WERI-Rb-1 (cell line): ENCODE data around the gene RNF121.

Source experiments
- DNase-seq: peaks from one replicate; pipeline ENCODE4 v3.0.0-alpha.2; 2020
- H3K27ac ChIP-seq: fragments of 250-450 bp; sonication (Bioruptor Pico); 2 replicates; pipeline ENCODE4 v1.5.1; 2020; ENCODE audit warnings: mild to moderate bottlenecking, moderate library complexity
- H3K27me3 ChIP-seq: fragments of 250-450 bp; sonication (Bioruptor Pico); 2 replicates; pipeline ENCODE4 v1.5.1; 2021; ENCODE audit warnings: mild to moderate bottlenecking, low read depth, moderate library complexity; ENCODE audit not compliant: insufficient read depth, severe bottlenecking
- H3K36me3 ChIP-seq: fragments of 250-450 bp; sonication (Bioruptor Pico); 2 replicates; pipeline ENCODE4 v1.5.1; 2020; ENCODE audit warnings: mild to moderate bottlenecking, moderate library complexity
- H3K4me3 ChIP-seq: 2 replicates; pipeline ENCODE4 v1.5.1; 2011; ENCODE audit warnings: low read depth, mild to moderate bottlenecking, control low read depth, low read length
- H3K9me3 ChIP-seq: fragments of 250-450 bp; sonication (Bioruptor Pico); 2 replicates; pipeline ENCODE4 v1.5.1; 2021; ENCODE audit warnings: mild to moderate bottlenecking, moderate library complexity; ENCODE audit not compliant: severe bottlenecking
- CTCF ChIP-seq: IDR thresholded peaks from 2 replicates; pipeline ENCODE4 v1.5.1; 2011; ENCODE audit warnings: low read depth, mild to moderate bottlenecking, control low read depth, inconsistent platforms, low read length

The RNF121 gene

GRCh38 chr11:72024069-72024754 is 95.4 kb downstream of the RNF121 start:
- Histone ChIP-seq H3K4me3 (no peak overlapping the region), H3K9me3 (no peaks in the 10 kb centered on the region), H3K27me3 (no peaks in the 10 kb centered on the region), H3K36me3 (peaks cover 88% of the 10 kb centered on the region), H3K27ac (no peak overlapping the region)
- no peak for DNase-seq
- TF ChIP-seq CTCF, result no peak

GRCh38 chr11:72026090-72026489 is 97.2 kb downstream of the RNF121 start:
- no peaks in the 10 kb centered on the region for H3K9me3 ChIP-seq
- TF ChIP-seq CTCF, result no peak
- no peak overlapping the region for H3K27ac ChIP-seq
- no peak for DNase-seq
- no peaks in the 10 kb centered on the region for H3K27me3 ChIP-seq
- peaks cover 81% of the 10 kb centered on the region for H3K36me3 ChIP-seq
- H3K4me3 ChIP-seq, result no peak overlapping the region

GRCh38 chr11:72030472-72031045 is 101.7 kb downstream of the RNF121 start:
- no peak for DNase-seq
- H3K36me3 ChIP-seq, result peaks cover 78% of the 10 kb centered on the region
- no peak for TF ChIP-seq CTCF
- no peak overlapping the region for H3K27ac ChIP-seq
- H3K4me3 ChIP-seq, result no peak overlapping the region
- no peaks in the 10 kb centered on the region for H3K9me3 ChIP-seq
- no peaks in the 10 kb centered on the region for H3K27me3 ChIP-seq

- no peak for DNase-seq
- no peak overlapping the region for H3K27ac ChIP-seq
- no peak for TF ChIP-seq CTCF
- H3K9me3 ChIP-seq, result no peaks in the 10 kb centered on the region
- H3K36me3 ChIP-seq, result peaks cover 49% of the 10 kb centered on the region
- no peak overlapping the region for H3K4me3 ChIP-seq
- no peaks in the 10 kb centered on the region for H3K27me3 ChIP-seq
Measured at GRCh38 chr11:72036687-72037086, 107.8 kb downstream of the RNF121 start.

DNA sequence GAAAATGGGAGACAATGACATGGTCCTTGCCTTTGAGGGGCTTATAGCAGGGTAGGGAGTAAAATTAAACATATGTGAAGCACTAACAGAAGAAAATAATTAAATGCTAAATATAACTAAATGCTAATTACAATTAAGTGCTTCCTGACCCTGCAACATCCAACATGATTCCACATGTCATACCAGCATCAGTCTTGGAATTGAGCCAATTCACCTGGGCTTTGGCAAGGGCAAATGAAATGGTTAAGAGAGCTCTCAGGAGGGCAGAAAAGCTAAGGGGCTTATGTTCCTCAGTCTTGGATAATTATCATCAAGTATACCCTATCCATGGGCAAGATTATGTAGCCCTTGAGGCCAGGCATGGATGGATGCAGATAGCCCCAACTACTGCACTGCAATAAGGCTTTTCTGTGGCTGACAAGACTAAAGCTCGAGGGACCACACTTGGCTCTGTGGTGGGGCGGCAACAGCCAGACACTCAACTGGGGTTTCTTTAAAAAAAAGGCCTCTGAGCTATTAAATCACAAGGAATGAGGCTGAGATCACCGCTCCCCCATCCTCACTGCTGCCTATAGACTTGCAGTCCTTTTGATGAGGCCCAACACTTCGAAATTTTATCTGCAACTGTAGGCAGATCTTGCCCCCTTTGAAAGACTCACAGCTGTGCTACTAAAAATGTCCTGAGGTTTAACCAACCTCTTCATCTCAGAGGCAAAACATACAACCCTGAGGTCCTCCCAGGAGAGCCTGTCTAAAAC is 108.9 kb downstream of the RNF121 start:
- no peak for DNase-seq
- Histone ChIP-seq H3K27me3 (no peaks in the 10 kb centered on the region), H3K4me3 (no peak overlapping the region), H3K9me3 (no peaks in the 10 kb centered on the region), H3K27ac (no peak overlapping the region), H3K36me3 (peaks cover 49% of the 10 kb centered on the region)
- no peak for TF ChIP-seq CTCF
